ENCODE measurements around the gene CHURC1. TPM values are rescaled to one million over a fixed set of nuclear protein-coding genes. Genes with fewer than 3 reads are reported as not detected.

CHURC1 gene
- total and polyA plus RNA-seq, 2 of the 13 experiments (the other 11 are each of a cell fraction or from before 2014, with no cell fraction given): 41.1 to 74.4 TPM

- TF ChIP-seq CENPT (CRISPR knock-in tag; IDR thresholded peaks at IDR 0.05; ENCODE audit: low read depth): no peak
- TF ChIP-seq RAD51 (IDR thresholded peaks at IDR 0.05; ENCODE audit: borderline replicate concordance): no peak
- no peak for TF ChIP-seq ARNTL (CRISPR knock-in tag; IDR thresholded peaks at IDR 0.05)
- peak; percentile 100 for TF ChIP-seq RFX3 (CRISPR knock-in tag; IDR thresholded peaks at IDR 0.05)
- no peak for TF ChIP-seq IRF1 (CRISPR knock-in tag; IDR thresholded peaks at IDR 0.05; ENCODE audit: low read depth)
- TF ChIP-seq PTBP1 (IDR thresholded peaks at IDR 0.05; ENCODE audit: low read depth, low read length, poor library complexity, severe bottlenecking): no peak
- TF ChIP-seq MBD4 (IDR thresholded peaks at IDR 0.05; ENCODE audit: borderline replicate concordance, low read length): no peak
- TF ChIP-seq MAFF (IDR thresholded peaks at IDR 0.05; ENCODE audit: low read depth, low read length): no peak
- TF ChIP-seq, protein P1, sequence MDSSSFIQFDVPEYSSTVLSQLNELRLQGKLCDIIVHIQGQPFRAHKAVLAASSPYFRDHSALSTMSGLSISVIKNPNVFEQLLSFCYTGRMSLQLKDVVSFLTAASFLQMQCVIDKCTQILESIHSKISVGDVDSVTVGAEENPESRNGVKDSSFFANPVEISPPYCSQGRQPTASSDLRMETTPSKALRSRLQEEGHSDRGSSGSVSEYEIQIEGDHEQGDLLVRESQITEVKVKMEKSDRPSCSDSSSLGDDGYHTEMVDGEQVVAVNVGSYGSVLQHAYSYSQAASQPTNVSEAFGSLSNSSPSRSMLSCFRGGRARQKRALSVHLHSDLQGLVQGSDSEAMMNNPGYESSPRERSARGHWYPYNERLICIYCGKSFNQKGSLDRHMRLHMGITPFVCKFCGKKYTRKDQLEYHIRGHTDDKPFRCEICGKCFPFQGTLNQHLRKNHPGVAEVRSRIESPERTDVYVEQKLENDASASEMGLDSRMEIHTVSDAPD (CRISPR knock-in tag; IDR thresholded peaks at IDR 0.05): no peak
- TF ChIP-seq SP5 (CRISPR knock-in tag; IDR thresholded peaks at IDR 0.05; ENCODE audit: borderline replicate concordance, low read depth): peak; percentile 78
- no peak for TF ChIP-seq ZNF724P (CRISPR knock-in tag; IDR thresholded peaks at IDR 0.05; ENCODE audit: borderline replicate concordance)
- no peak for TF ChIP-seq FOXC1 (CRISPR knock-in tag; IDR thresholded peaks at IDR 0.05; ENCODE audit: borderline replicate concordance)
- no peak for TF ChIP-seq SMARCC2 (IDR thresholded peaks at IDR 0.05)
- TF ChIP-seq, protein P2, sequence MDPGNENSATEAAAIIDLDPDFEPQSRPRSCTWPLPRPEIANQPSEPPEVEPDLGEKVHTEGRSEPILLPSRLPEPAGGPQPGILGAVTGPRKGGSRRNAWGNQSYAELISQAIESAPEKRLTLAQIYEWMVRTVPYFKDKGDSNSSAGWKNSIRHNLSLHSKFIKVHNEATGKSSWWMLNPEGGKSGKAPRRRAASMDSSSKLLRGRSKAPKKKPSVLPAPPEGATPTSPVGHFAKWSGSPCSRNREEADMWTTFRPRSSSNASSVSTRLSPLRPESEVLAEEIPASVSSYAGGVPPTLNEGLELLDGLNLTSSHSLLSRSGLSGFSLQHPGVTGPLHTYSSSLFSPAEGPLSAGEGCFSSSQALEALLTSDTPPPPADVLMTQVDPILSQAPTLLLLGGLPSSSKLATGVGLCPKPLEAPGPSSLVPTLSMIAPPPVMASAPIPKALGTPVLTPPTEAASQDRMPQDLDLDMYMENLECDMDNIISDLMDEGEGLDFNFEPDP (CRISPR knock-in tag; conservative IDR thresholded peaks at IDR 0.05): no peak
- TF ChIP-seq EHMT2 (IDR thresholded peaks at IDR 0.05; ENCODE audit: borderline replicate concordance, low read depth, low read length): no peak
- TF ChIP-seq HOMEZ (CRISPR knock-in tag; IDR thresholded peaks at IDR 0.05; ENCODE audit: low read depth): peak; percentile 94
- no peak; the same call in 1 of the 2 replicates for TF ChIP-seq ZBTB3 (CRISPR knock-in tag; IDR thresholded peaks at IDR 0.05; ENCODE audit: borderline replicate concordance, low read depth)
- no peak for TF ChIP-seq ZNF33A (CRISPR knock-in tag; IDR thresholded peaks at IDR 0.05; ENCODE audit: borderline replicate concordance)
- TF ChIP-seq ZNF530 (CRISPR knock-in tag; IDR thresholded peaks at IDR 0.05; ENCODE audit: low read depth): no peak
- TF ChIP-seq KAT2B (IDR thresholded peaks at IDR 0.05; ENCODE audit: borderline replicate concordance, low read depth, low read length): no peak
- TF ChIP-seq, protein P3, sequence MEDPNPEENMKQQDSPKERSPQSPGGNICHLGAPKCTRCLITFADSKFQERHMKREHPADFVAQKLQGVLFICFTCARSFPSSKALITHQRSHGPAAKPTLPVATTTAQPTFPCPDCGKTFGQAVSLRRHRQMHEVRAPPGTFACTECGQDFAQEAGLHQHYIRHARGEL (CRISPR knock-in tag; IDR thresholded peaks at IDR 0.05): no peak
- TF ChIP-seq MTERF4 (CRISPR knock-in tag; IDR thresholded peaks at IDR 0.05): no peak
Measured at GRCh38 chr14:64914237-64915028, at the start of gene CHURC1 (continued).
